ENCODE measurements around the gene VPS8. TPM values are rescaled to one million over a fixed set of nuclear protein-coding genes. Genes with fewer than 3 reads are reported as not detected.

Gene VPS8
- total RNA-seq, 1 experiment from 2014 or later, result 37.6 TPM

DNA sequence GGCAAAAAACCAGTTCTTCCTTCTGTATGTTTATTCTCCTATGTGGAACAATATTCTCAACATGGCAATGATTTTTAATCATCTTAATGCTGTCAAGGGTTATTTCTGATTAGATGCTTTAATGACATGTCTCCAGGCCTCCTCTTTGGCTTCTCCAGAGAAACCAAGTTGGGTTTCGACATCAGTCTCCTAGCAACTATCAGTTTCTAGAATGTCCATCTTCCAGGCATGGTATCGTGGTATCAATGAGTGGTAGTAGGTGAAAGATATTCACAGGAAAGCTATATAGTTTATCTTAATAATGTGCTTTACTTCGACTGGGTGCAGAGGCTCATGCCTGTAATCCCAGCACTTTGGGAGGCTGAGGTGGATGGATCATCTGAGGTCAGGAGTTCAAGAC, 212.4 kb downstream of the VPS8 start:
- DNase-seq (ENCODE audit: low read depth, low spot score) (no peak), ATAC-seq (no peak)
- intact Hi-C loops (cut with micrococcal nuclease), result no loop called here
- H4K20me1 ChIP-seq (ENCODE audit: insufficient read depth), result no peaks in the 10 kb centered on the region
- H3K79me2 ChIP-seq (ENCODE audit: insufficient read depth, low read length), result no peaks in the 10 kb centered on the region
- H3K9me2 ChIP-seq (ENCODE audit: insufficient read depth), result no peaks in the 10 kb centered on the region
- BruUV-seq (replicated peaks), result no TSS peak
- no peak overlapping the region for H2AFZ ChIP-seq (ENCODE audit: low read depth, low read length, poor library complexity, severe bottlenecking)
- H3K27ac ChIP-seq (ENCODE audit: low read depth, low read length), result no peak overlapping the region
- ChIA-PET CTCF (no interaction called here), RAD21 (ENCODE audit: low non-redundant PET in 1 of 2, low total read pairs in 2 of 2, uncharacterized antibody in 2 of 2, unreplicated experiment in 2 of 2) (no interaction called here), POLR2A (no interaction called here)
- H3K4me3 ChIP-seq (replicated peaks in 1 of 2; ENCODE audit: low read depth in 1 of 2, low read length in 2 of 2), result no peak overlapping the region
- H3K4me1 ChIP-seq (ENCODE audit: control insufficient read depth in 1 of 2, insufficient read depth in 2 of 2, low read length in 2 of 2), result no peaks in the 10 kb centered on the region
- 0 out of 4 replicates have a peak, but pooled peaks cover 0 to 4% of the 10 kb centered on the region in 2 experiments for H3K9me3 ChIP-seq (ENCODE audit: control insufficient read depth in 1 of 2, insufficient read depth in 1 of 2, low read depth in 1 of 2, low read length in 2 of 2)
- no peaks in the 10 kb centered on the region for H3K27me3 ChIP-seq (ENCODE audit: insufficient read depth, low read length)
- no peaks in the 10 kb centered on the region for H3K36me3 ChIP-seq (ENCODE audit: control insufficient read depth in 1 of 2, insufficient read depth in 2 of 2, low read length in 2 of 2)
- no peak overlapping the region for H3K9ac ChIP-seq (ENCODE audit: low read length)
- TF ChIP-seq, protein P1, sequence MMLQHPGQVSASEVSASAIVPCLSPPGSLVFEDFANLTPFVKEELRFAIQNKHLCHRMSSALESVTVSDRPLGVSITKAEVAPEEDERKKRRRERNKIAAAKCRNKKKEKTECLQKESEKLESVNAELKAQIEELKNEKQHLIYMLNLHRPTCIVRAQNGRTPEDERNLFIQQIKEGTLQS (IDR thresholded peaks at IDR 0.05), result no peak
- TF ChIP-seq YY1 (IDR thresholded peaks at IDR 0.05; ENCODE audit: extremely low read depth, insufficient replicate concordance, low read depth, low read length), result no peak
- TF ChIP-seq, protein P2, sequence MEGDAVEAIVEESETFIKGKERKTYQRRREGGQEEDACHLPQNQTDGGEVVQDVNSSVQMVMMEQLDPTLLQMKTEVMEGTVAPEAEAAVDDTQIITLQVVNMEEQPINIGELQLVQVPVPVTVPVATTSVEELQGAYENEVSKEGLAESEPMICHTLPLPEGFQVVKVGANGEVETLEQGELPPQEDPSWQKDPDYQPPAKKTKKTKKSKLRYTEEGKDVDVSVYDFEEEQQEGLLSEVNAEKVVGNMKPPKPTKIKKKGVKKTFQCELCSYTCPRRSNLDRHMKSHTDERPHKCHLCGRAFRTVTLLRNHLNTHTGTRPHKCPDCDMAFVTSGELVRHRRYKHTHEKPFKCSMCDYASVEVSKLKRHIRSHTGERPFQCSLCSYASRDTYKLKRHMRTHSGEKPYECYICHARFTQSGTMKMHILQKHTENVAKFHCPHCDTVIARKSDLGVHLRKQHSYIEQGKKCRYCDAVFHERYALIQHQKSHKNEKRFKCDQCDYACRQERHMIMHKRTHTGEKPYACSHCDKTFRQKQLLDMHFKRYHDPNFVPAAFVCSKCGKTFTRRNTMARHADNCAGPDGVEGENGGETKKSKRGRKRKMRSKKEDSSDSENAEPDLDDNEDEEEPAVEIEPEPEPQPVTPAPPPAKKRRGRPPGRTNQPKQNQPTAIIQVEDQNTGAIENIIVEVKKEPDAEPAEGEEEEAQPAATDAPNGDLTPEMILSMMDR (IDR thresholded peaks at IDR 0.05 in 2 of 3, conservative IDR thresholded peaks at IDR 0.05 in 1 of 3; ENCODE audit: borderline replicate concordance in 1 of 3, insufficient read depth in 1 of 3, low read depth in 2 of 3, low read length in 2 of 3), result no peak
- no peak for TF ChIP-seq EGR1 (IDR thresholded peaks at IDR 0.05; ENCODE audit: low read depth)
- no peak for TF ChIP-seq SRF (IDR thresholded peaks at IDR 0.05; ENCODE audit: low read depth)
- no peak for TF ChIP-seq RAD21 (IDR thresholded peaks at IDR 0.05; ENCODE audit: low read depth)
- TF ChIP-seq SP1 (IDR thresholded peaks at IDR 0.05; ENCODE audit: low read depth), result no peak
- TF ChIP-seq POLR2A (IDR thresholded peaks at IDR 0.05; ENCODE audit: borderline replicate concordance, extremely low read depth, insufficient read depth, insufficient read length), result no peak
- TF ChIP-seq, protein P3, sequence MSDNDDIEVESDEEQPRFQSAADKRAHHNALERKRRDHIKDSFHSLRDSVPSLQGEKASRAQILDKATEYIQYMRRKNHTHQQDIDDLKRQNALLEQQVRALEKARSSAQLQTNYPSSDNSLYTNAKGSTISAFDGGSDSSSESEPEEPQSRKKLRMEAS (IDR thresholded peaks at IDR 0.05), result no peak
- TF ChIP-seq, protein P4, sequence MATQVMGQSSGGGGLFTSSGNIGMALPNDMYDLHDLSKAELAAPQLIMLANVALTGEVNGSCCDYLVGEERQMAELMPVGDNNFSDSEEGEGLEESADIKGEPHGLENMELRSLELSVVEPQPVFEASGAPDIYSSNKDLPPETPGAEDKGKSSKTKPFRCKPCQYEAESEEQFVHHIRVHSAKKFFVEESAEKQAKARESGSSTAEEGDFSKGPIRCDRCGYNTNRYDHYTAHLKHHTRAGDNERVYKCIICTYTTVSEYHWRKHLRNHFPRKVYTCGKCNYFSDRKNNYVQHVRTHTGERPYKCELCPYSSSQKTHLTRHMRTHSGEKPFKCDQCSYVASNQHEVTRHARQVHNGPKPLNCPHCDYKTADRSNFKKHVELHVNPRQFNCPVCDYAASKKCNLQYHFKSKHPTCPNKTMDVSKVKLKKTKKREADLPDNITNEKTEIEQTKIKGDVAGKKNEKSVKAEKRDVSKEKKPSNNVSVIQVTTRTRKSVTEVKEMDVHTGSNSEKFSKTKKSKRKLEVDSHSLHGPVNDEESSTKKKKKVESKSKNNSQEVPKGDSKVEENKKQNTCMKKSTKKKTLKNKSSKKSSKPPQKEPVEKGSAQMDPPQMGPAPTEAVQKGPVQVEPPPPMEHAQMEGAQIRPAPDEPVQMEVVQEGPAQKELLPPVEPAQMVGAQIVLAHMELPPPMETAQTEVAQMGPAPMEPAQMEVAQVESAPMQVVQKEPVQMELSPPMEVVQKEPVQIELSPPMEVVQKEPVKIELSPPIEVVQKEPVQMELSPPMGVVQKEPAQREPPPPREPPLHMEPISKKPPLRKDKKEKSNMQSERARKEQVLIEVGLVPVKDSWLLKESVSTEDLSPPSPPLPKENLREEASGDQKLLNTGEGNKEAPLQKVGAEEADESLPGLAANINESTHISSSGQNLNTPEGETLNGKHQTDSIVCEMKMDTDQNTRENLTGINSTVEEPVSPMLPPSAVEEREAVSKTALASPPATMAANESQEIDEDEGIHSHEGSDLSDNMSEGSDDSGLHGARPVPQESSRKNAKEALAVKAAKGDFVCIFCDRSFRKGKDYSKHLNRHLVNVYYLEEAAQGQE (IDR thresholded peaks at IDR 0.05; ENCODE audit: low read depth), result no peak
- TF ChIP-seq TCF7L2 (IDR thresholded peaks at IDR 0.05; ENCODE audit: borderline replicate concordance, extremely low read depth, insufficient read depth, insufficient read length), result no peak
- no peak for TF ChIP-seq CBX3 (IDR thresholded peaks at IDR 0.05; ENCODE audit: low read depth)
- no peak for TF ChIP-seq EZH2 (IDR thresholded peaks at IDR 0.05)
- TF ChIP-seq EZH2phosphoT487 (IDR thresholded peaks at IDR 0.05; ENCODE audit: borderline replicate concordance), result no peak
- TF ChIP-seq CEBPB (IDR thresholded peaks at IDR 0.05; ENCODE audit: low read depth), result no peak
- no peak for TF ChIP-seq POLR2AphosphoS5 (IDR thresholded peaks at IDR 0.05; ENCODE audit: low read depth, low read length)
- no peak for TF ChIP-seq ELF1 (IDR thresholded peaks at IDR 0.05; ENCODE audit: borderline replicate concordance, low read depth)
- no peak for TF ChIP-seq ZFX (IDR thresholded peaks at IDR 0.05)
- TF ChIP-seq JUND (IDR thresholded peaks at IDR 0.05), result no peak
- TF ChIP-seq ZNF274 (IDR thresholded peaks at IDR 0.05; ENCODE audit: low read depth, low read length), result no peak
- H3K4me2 ChIP-seq (ENCODE audit: low read length), result no peak overlapping the region

Measured in HCT116 (cell line).